PC-3 (cell line): Measurements from ENCODE around the gene CAPNS1. TPM values are rescaled to one million over a fixed set of nuclear protein-coding genes. Genes with fewer than 3 reads are reported as not detected.

ENCODE experiments used
- ATAC-seq: fragments of 200-7000 bp; cut with Tn5 transposase; 2 replicates; pipeline ENCODE4 v1.9.1; 2020; ENCODE audit warnings: mild to moderate bottlenecking, moderate library complexity
- BruUV-seq: library from RNA; stranded (reverse); fragments of 400-500 nt; replicated peaks from 2 replicates; lab custom pipeline; 2021; lab: Mats Ljungman, UMichigan
- CTCF ChIA-PET: fragments of 300-600 bp; sonication (Branson Sonifier 250); formaldehyde crosslinking; loops from one replicate; lab custom pipeline; 2022; ENCODE audit warnings: antibody characterized with exemption; lab: Charles Lee
- POLR2A ChIA-PET: fragments of 300-600 bp; sonication (Branson Sonifier 250); formaldehyde crosslinking; loops from one replicate; lab custom pipeline; 2022; ENCODE audit warnings: antibody characterized with exemption; ENCODE audit not compliant: unreplicated experiment; lab: Charles Lee
- DNase-seq: peaks from one replicate; pipeline ENCODE4 v3.0.0-alpha.2; 2015
- H2AFZ ChIP-seq: fragments of 300-600 bp; sonication (generic); 2 replicates; pipeline ENCODE4 v1.6.0; 2016; ENCODE audit warnings: antibody characterized with exemption, low read length
- H3F3A ChIP-seq: fragments of 300-600 bp; sonication (generic); one replicate; pipeline ENCODE4 v1.6.0; 2017; ENCODE audit warnings: antibody characterized with exemption, low read length, control low read depth, mild to moderate bottlenecking; ENCODE audit not compliant: unreplicated experiment
- H3K27ac ChIP-seq: fragments of 300-600 bp; sonication (generic); 2 replicates; pipeline ENCODE4 v1.5.1; 2016; ENCODE audit warnings: mild to moderate bottlenecking, low read length
- H3K27me3 ChIP-seq: fragments of 300-600 bp; sonication (generic); 2 replicates; pipeline ENCODE4 v1.6.1; 2016; ENCODE audit warnings: low read length, mixed read lengths
- H3K36me3 ChIP-seq: fragments of 300-600 bp; sonication (generic); 2 replicates; pipeline ENCODE4 v1.6.1; 2016; ENCODE audit warnings: low read depth, mixed run types, low read length, mixed read lengths
- H3K4me1 ChIP-seq: fragments of 300-600 bp; sonication (generic); 2 replicates; pipeline ENCODE4 v1.5.1; 2016; ENCODE audit warnings: low read length; ENCODE audit not compliant: insufficient read depth
- H3K4me2 ChIP-seq: fragments of 300-600 bp; sonication (generic); 2 replicates; pipeline ENCODE4 v1.6.0; 2016; ENCODE audit warnings: low read length
- H3K4me3 ChIP-seq: fragments of 300-600 bp; sonication (generic); 2 replicates; pipeline ENCODE4 v1.5.1; 2016; ENCODE audit warnings: mild to moderate bottlenecking, low read length, mixed read lengths
- H3K79me2 ChIP-seq: fragments of 300-600 bp; sonication (generic); 2 replicates; pipeline ENCODE4 v1.6.1; 2017; ENCODE audit warnings: low read length, mixed read lengths
- H3K9ac ChIP-seq: fragments of 300-600 bp; sonication (generic); 2 replicates; pipeline ENCODE4 v1.6.0; 2016; ENCODE audit warnings: mild to moderate bottlenecking, low read length
- H3K9me2 ChIP-seq: fragments of 300-600 bp; sonication (generic); replicated peaks from 2 replicates; pipeline ENCODE4 v1.6.1; 2016; ENCODE audit warnings: mixed run types, low read length, mixed read lengths
- H3K9me3 ChIP-seq: fragments of 300-600 bp; sonication (generic); 2 replicates; pipeline ENCODE4 v1.6.1; 2016; ENCODE audit warnings: low read length, mixed read lengths
- H4K20me1 ChIP-seq: fragments of 300-600 bp; sonication (generic); 2 replicates; pipeline ENCODE4 v1.6.1; 2016; ENCODE audit warnings: low read length, mixed read lengths
- EZH2 ChIP-seq: fragments of 300-600 bp; sonication (generic); IDR thresholded peaks from one replicate; pipeline ENCODE4 v1.6.1; 2017; ENCODE audit warnings: antibody characterized with exemption, mild to moderate bottlenecking, low read length; ENCODE audit not compliant: unreplicated experiment
- EZH2phosphoT487 ChIP-seq: fragments of 300-600 bp; sonication (generic); IDR thresholded peaks from 2 replicates; pipeline ENCODE4 v1.6.1; 2018; ENCODE audit warnings: mild to moderate bottlenecking, antibody characterized with exemption, low read length, borderline replicate concordance
- intact Hi-C: fragments of 100-400 bp; cut with micrococcal nuclease; formaldehyde crosslinking; loops from 2 replicates; pipeline ENCODE4 v1.9.0; 2023
- total RNA-seq: library from RNA; depleted of rRNA; stranded (reverse); fragments of >200 nt; gene quantifications from 2 replicates; pipeline ENCODE4 v1.2.3, GENCODE V29; 2014
- TF ChIP-seq, protein P1 (sequence below): fragments of 300-600 bp; sonication (generic); conservative IDR thresholded peaks from 2 replicates; pipeline ENCODE4 v1.5.1; 2017; ENCODE audit warnings: antibody characterized with exemption, low read depth, mild to moderate bottlenecking, low read length

Gene CAPNS1
- total RNA-seq, 1 experiment from 2014 or later, result 329 TPM

GRCh38 chr19:36103842-36104552 lies 35.9 kb upstream of the CAPNS1 start:
- Histone ChIP-seq H3K27ac (no peak overlapping the region), H3K4me1 (peaks cover 11% of the 10 kb centered on the region), H3K9me2 (no peaks in the 10 kb centered on the region), H2AFZ (no peak overlapping the region), H3F3A (no peaks in the 10 kb centered on the region), H3K36me3 (peaks cover 5% of the 10 kb centered on the region; the same call in 1 of the 2 replicates), H3K9ac (no peak overlapping the region), H3K4me2 (no peak overlapping the region), H3K9me3 (no peaks in the 10 kb centered on the region), H3K4me3 (no peak overlapping the region), H3K79me2 (no peaks in the 10 kb centered on the region), H4K20me1 (no peaks in the 10 kb centered on the region), H3K27me3 (no peaks in the 10 kb centered on the region)
- BruUV-seq, result no TSS peak
- CTCF ChIA-PET, result no interaction called here
- POLR2A ChIA-PET, result no interaction called here
- intact Hi-C loops, result no loop called here
- TF ChIP-seq, protein P1, sequence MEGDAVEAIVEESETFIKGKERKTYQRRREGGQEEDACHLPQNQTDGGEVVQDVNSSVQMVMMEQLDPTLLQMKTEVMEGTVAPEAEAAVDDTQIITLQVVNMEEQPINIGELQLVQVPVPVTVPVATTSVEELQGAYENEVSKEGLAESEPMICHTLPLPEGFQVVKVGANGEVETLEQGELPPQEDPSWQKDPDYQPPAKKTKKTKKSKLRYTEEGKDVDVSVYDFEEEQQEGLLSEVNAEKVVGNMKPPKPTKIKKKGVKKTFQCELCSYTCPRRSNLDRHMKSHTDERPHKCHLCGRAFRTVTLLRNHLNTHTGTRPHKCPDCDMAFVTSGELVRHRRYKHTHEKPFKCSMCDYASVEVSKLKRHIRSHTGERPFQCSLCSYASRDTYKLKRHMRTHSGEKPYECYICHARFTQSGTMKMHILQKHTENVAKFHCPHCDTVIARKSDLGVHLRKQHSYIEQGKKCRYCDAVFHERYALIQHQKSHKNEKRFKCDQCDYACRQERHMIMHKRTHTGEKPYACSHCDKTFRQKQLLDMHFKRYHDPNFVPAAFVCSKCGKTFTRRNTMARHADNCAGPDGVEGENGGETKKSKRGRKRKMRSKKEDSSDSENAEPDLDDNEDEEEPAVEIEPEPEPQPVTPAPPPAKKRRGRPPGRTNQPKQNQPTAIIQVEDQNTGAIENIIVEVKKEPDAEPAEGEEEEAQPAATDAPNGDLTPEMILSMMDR, result no peak
- TF ChIP-seq EZH2phosphoT487, result no peak
- TF ChIP-seq EZH2, result no peak
- ATAC-seq, result peak; percentile 65; the same call in 1 of the 2 replicates
- DNase-seq, result peak; percentile 51

DNA sequence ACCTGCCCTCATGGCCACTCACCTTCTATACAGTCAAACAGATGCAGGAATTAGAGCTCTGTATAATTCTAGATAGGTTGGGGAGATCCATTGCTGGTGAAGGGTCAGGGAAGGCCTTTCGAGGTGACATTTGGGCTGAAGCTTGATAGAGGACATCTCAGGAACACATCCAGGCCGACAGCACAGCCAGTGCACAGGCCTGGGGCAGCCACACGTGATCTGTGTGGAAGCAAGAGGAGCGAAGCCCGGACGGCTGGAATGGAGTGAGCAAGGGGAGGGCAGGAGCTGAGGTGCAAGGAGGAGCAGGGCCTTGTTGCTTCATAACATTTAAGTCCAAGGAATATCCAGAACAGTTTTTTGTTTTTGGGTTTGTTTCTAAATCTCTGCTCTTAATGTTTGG lies 33.4 kb upstream of the CAPNS1 start:
- H3K27me3 ChIP-seq, result no peaks in the 10 kb centered on the region
- DNase-seq (no peak), ATAC-seq (no peak)
- intact Hi-C loops, result no loop called here
- H3K27ac ChIP-seq, result no peak overlapping the region
- POLR2A ChIA-PET, result no interaction called here
- H4K20me1 ChIP-seq, result no peaks in the 10 kb centered on the region
- H3K79me2 ChIP-seq, result no peaks in the 10 kb centered on the region
- no peaks in the 10 kb centered on the region for H3K9me3 ChIP-seq
- no peak overlapping the region for H3K4me3 ChIP-seq
- BruUV-seq, result no TSS peak
- H3F3A ChIP-seq, result no peaks in the 10 kb centered on the region
- no peak overlapping the region for H2AFZ ChIP-seq
- TF ChIP-seq EZH2phosphoT487 (no peak), EZH2 (no peak)
- TF ChIP-seq, protein P1, result no peak
- H3K4me2 ChIP-seq, result no peak overlapping the region
- H3K4me1 ChIP-seq, result peaks cover 11% of the 10 kb centered on the region
- peaks cover 5% of the 10 kb centered on the region; the same call in 1 of the 2 replicates for H3K36me3 ChIP-seq
- CTCF ChIA-PET, result no interaction called here
- H3K9me2 ChIP-seq, result no peaks in the 10 kb centered on the region
- no peak overlapping the region for H3K9ac ChIP-seq

- no peaks in the 10 kb centered on the region for H4K20me1 ChIP-seq
- peaks cover 5% of the 10 kb centered on the region; the same call in 1 of the 2 replicates for H3K36me3 ChIP-seq
- ATAC-seq (no peak), DNase-seq (no peak)
- H3K27ac ChIP-seq, result no peak overlapping the region
- H3K9me3 ChIP-seq, result no peaks in the 10 kb centered on the region
- H3K4me1 ChIP-seq, result peaks cover 11% of the 10 kb centered on the region
- no peak overlapping the region for H2AFZ ChIP-seq
- ChIA-PET POLR2A (no interaction called here), CTCF (no interaction called here)
- no peak overlapping the region for H3K4me2 ChIP-seq
- intact Hi-C loops, result no loop called here
- no peaks in the 10 kb centered on the region for H3K9me2 ChIP-seq
- no TSS peak for BruUV-seq
- H3K9ac ChIP-seq, result no peak overlapping the region
- no peak overlapping the region for H3K4me3 ChIP-seq
- H3K79me2 ChIP-seq, result no peaks in the 10 kb centered on the region
- H3K27me3 ChIP-seq, result no peaks in the 10 kb centered on the region
- H3F3A ChIP-seq, result no peaks in the 10 kb centered on the region
- no peak for TF ChIP-seq EZH2
- TF ChIP-seq, protein P1, result no peak
- no peak for TF ChIP-seq EZH2phosphoT487
Observed at GRCh38 chr19:36106991-36107390, 32.9 kb upstream of the CAPNS1 start.
